Stimulated activated CD4-positive, alpha-beta T cell treated with anti-CD3 and anti-CD28 coated beads, Interleukin-4, amount 100 ng/mL, for 1 hour (primary cell): ENCODE results near the gene ADAD1.

Source experiments
- DNase-seq: peaks from one replicate; pipeline ENCODE4 v3.0.0-alpha.2; 2020

Gene ADAD1

DNA sequence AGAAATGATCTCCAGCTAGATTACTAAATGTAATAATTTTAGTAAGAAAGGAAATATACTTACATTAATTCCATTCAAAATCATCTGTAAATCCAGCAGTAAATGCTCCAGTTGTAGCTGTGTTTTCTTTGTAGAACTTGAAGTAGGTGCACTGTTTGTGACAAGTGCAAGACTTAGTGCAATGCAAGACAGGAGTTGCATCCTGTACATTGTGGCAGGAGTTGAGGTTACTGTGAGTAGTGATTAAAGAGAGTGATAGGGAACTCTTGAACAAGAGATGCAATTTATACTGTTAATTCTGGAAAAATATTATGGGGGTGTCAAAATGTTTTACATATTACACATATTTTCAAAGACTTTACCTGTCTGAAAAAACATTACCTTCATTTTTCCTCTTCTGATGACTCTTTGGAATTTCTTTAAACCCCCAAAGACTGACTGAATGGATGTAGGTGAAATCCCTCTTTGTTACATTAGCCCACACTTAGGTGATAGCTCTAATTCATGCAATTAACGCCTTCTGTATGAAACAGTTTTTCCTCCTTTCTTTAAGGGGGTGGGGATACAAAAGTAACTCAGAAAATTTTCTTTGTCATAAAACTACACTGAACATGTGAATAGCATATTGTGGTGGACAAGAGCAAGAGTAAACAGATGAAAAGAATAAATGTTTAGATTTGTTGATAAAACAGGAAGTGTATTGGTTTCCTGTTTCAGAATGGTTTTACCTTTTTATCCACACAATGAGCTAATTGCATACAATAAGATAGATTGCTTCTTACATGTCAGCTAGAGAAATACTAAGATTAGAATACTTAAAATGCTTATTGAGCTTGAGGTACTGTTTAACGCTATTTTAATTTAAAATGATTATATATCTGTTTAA, 77.7 kb downstream of the ADAD1 start, which contains the start of gene IL2:
Gene IL2 (minus strand): TSS at position 495 of the 886 bp plus-strand sequence. CDS start 285 bp downstream, at position 210.
- DNase-seq: no peak

DNA sequence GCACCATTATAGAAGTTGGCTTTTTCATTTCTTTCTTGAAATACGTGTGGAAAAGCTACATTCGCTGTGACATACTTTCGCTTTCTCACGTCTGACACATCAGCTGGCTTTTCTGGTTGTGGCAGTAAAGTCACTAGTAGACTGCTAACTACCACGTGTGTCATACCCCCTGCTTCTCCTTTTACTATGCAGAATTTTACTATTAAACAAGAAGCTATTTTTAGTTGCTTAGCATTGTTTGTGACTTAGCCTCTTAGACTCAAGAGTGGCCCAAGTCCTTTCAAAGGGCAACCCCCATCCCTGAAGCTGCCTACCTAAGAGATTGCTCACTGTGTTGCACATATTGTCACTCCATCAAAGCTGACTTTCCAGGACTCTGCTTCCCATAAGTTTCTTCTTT, 79.8 kb downstream of the ADAD1 start:
- DNase-seq: peak; percentile 20

DNA sequence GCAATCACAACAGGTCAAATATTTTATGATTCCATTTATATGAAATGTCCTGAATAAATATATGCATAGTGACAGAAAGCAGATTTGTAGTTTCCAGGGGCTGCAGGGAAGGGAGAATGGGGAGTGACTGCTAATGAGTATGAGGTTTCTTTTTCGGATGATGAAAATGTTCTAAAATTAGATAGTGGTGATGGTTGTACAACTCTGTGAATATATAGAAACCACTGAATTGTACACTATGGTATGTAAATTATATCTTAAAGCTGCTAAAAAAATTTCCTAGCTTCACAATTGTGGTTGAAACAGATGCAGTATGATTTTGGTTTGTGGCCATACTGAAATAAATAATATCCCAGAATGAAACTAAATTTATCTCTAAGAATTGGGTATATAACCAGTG, 90.6 kb downstream of the ADAD1 start:
- DNase-seq: no peak

DNA sequence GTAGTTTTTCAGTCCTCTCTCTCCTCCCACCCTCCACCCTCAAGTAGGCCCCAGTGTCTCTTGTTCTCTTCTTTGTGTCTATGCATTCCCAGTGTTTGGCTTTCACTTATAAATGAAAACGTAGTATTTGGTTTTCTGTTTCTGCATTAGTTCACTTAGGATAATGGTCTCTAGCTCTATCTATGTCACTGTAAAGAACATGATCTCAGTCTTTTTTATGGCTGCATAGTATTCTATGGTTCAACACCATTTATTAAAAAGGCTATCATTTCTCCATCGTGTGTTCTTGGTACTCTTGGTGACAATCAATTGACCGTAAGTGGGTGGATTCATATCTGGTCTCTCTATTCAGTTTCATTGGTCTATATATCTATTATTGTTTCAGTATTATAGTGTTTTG, 96.4 kb downstream of the ADAD1 start:
- no peak for DNase-seq

DNA sequence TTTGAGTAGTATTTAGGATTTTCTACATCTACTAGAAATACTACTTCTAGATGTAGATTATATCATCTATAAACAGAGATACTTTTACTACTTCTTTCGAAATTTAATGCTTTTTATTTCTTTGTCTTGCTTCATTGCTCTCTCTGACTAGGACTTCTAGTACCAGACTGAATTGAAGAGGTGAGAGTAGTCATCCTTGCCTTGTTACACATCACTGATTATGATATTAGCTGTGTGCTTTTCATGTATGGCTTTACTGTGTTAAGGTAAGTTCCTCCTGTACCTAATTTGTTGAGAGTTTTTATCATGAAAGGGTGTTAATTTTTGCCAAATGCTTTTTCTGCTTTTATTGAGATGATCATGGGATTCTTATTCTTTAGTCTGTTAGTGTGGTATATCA, 97.3 kb downstream of the ADAD1 start:
- DNase-seq: no peak

DNA sequence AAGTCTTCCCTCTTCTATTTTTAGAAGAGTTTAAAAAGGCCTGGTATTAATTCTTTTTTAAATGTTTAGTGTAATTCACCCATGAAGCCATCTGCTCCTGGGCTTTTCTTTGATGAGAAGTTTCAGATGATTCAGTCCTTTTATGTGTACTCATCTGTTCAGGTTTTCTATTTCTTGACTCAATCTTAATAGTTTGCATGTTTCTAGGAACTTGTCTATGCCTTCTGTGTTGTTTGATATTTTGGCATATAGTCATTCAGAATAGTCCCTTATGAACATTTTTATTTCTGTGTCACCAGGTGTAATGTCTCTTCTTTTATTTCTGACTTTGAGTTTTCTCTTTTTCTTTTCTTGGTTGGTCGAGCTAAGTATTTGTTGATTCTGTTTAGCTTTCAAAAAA, 97.9 kb downstream of the ADAD1 start:
- DNase-seq: no peak
